Measurements from ENCODE around the gene ZNF581.
A peak's percentile ranks its signal among the peaks of the same experiment; 100 is the strongest.

ZNF581 gene

GRCh38 chr19:55599842-55600661, 43.4 kb upstream of the ZNF581 start, which contains the start of gene ZNF524 (continued):
- TF ChIP-seq, protein P1, sequence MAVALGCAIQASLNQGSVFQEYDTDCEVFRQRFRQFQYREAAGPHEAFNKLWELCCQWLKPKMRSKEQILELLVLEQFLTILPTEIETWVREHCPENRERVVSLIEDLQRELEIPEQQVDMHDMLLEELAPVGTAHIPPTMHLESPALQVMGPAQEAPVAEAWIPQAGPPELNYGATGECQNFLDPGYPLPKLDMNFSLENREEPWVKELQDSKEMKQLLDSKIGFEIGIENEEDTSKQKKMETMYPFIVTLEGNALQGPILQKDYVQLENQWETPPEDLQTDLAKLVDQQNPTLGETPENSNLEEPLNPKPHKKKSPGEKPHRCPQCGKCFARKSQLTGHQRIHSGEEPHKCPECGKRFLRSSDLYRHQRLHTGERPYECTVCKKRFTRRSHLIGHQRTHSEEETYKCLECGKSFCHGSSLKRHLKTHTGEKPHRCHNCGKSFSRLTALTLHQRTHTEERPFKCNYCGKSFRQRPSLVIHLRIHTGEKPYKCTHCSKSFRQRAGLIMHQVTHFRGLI (tag by site-specific recombination; IDR thresholded peaks at IDR 0.05) = 0 out of 2 replicates have a peak, but pooled peaks have one; percentile 31
- TF ChIP-seq, protein P2, sequence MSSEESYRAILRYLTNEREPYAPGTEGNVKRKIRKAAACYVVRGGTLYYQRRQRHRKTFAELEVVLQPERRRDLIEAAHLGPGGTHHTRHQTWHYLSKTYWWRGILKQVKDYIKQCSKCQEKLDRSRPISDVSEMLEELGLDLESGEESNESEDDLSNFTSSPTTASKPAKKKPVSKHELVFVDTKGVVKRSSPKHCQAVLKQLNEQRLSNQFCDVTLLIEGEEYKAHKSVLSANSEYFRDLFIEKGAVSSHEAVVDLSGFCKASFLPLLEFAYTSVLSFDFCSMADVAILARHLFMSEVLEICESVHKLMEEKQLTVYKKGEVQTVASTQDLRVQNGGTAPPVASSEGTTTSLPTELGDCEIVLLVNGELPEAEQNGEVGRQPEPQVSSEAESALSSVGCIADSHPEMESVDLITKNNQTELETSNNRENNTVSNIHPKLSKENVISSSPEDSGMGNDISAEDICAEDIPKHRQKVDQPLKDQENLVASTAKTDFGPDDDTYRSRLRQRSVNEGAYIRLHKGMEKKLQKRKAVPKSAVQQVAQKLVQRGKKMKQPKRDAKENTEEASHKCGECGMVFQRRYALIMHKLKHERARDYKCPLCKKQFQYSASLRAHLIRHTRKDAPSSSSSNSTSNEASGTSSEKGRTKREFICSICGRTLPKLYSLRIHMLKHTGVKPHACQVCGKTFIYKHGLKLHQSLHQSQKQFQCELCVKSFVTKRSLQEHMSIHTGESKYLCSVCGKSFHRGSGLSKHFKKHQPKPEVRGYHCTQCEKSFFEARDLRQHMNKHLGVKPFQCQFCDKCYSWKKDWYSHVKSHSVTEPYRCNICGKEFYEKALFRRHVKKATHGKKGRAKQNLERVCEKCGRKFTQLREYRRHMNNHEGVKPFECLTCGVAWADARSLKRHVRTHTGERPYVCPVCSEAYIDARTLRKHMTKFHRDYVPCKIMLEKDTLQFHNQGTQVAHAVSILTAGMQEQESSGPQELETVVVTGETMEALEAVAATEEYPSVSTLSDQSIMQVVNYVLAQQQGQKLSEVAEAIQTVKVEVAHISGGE (tag by site-specific recombination; conservative IDR thresholded peaks at IDR 0.05; ENCODE audit: low read depth) = peak; percentile 18
- TF ChIP-seq ZNF677 (tag by site-specific recombination; IDR thresholded peaks at IDR 0.05) (no peak), SP7 (tag by site-specific recombination; IDR thresholded peaks at IDR 0.05) (peak; percentile 66), ZNF138 (tag by site-specific recombination; IDR thresholded peaks at IDR 0.05; ENCODE audit: borderline replicate concordance) (0 out of 2 replicates have a peak, but pooled peaks have one; percentile 23), OSR2 (tag by site-specific recombination; IDR thresholded peaks at IDR 0.05) (peak; percentile 50; the same call in 1 of the 2 replicates), ZNF514 (tag by site-specific recombination; IDR thresholded peaks at IDR 0.05) (no peak), PRDM4 (tag by site-specific recombination; IDR thresholded peaks at IDR 0.05) (peak; percentile 78), HOXC10 (CRISPR knock-in tag; IDR thresholded peaks at IDR 0.05) (no peak), MYNN (tag by site-specific recombination; IDR thresholded peaks at IDR 0.05; ENCODE audit: borderline replicate concordance) (no peak), KLF9 (tag by site-specific recombination; IDR thresholded peaks at IDR 0.05; ENCODE audit: low read depth) (peak; percentile 75), PRDM10 (tag by site-specific recombination; IDR thresholded peaks at IDR 0.05) (peak; percentile 15; the same call in 1 of the 2 replicates), KLF16 (tag by site-specific recombination; IDR thresholded peaks at IDR 0.05) (peak; percentile 90; the same call in 1 of the 2 replicates), ZFP37 (tag by site-specific recombination; IDR thresholded peaks at IDR 0.05) (peak; percentile 24; the same call in 1 of the 2 replicates), BCL6B (tag by site-specific recombination; IDR thresholded peaks at IDR 0.05) (no peak)
- TF ChIP-seq, protein P3, sequence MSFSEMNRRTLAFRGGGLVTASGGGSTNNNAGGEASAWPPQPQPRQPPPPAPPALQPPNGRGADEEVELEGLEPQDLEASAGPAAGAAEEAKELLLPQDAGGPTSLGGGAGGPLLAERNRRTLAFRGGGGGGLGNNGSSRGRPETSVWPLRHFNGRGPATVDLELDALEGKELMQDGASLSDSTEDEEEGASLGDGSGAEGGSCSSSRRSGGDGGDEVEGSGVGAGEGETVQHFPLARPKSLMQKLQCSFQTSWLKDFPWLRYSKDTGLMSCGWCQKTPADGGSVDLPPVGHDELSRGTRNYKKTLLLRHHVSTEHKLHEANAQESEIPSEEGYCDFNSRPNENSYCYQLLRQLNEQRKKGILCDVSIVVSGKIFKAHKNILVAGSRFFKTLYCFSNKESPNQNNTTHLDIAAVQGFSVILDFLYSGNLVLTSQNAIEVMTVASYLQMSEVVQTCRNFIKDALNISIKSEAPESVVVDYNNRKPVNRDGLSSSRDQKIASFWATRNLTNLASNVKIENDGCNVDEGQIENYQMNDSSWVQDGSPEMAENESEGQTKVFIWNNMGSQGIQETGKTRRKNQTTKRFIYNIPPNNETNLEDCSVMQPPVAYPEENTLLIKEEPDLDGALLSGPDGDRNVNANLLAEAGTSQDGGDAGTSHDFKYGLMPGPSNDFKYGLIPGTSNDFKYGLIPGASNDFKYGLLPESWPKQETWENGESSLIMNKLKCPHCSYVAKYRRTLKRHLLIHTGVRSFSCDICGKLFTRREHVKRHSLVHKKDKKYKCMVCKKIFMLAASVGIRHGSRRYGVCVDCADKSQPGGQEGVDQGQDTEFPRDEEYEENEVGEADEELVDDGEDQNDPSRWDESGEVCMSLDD (tag by site-specific recombination; IDR thresholded peaks at IDR 0.05) = 0 out of 2 replicates have a peak, but pooled peaks have one; percentile 4
- TF ChIP-seq, protein P4, sequence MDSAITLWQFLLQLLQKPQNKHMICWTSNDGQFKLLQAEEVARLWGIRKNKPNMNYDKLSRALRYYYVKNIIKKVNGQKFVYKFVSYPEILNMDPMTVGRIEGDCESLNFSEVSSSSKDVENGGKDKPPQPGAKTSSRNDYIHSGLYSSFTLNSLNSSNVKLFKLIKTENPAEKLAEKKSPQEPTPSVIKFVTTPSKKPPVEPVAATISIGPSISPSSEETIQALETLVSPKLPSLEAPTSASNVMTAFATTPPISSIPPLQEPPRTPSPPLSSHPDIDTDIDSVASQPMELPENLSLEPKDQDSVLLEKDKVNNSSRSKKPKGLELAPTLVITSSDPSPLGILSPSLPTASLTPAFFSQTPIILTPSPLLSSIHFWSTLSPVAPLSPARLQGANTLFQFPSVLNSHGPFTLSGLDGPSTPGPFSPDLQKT (IDR thresholded peaks at IDR 0.05; ENCODE audit: borderline replicate concordance, low read depth, low read length) = no peak
- TF ChIP-seq, protein P5, sequence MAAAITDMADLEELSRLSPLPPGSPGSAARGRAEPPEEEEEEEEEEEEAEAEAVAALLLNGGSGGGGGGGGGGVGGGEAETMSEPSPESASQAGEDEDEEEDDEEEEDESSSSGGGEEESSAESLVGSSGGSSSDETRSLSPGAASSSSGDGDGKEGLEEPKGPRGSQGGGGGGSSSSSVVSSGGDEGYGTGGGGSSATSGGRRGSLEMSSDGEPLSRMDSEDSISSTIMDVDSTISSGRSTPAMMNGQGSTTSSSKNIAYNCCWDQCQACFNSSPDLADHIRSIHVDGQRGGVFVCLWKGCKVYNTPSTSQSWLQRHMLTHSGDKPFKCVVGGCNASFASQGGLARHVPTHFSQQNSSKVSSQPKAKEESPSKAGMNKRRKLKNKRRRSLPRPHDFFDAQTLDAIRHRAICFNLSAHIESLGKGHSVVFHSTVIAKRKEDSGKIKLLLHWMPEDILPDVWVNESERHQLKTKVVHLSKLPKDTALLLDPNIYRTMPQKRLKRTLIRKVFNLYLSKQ (tag by site-specific recombination; IDR thresholded peaks at IDR 0.05; ENCODE audit: borderline replicate concordance) = no peak
